GM12874 (cell line): ENCODE results near the gene CAMSAP1.

Experiments
- TF ChIP-seq, protein P1 (sequence below): IDR thresholded peaks from 2 replicates; pipeline ENCODE4 v1.5.1; 2011; ENCODE audit warnings: low read depth, mild to moderate bottlenecking, control low read depth, low read length, moderate library complexity; ENCODE audit not compliant: insufficient read depth

The CAMSAP1 gene

GRCh38 chr9:135759676-135760300, 147.6 kb downstream of the CAMSAP1 start:
- TF ChIP-seq, protein P1, sequence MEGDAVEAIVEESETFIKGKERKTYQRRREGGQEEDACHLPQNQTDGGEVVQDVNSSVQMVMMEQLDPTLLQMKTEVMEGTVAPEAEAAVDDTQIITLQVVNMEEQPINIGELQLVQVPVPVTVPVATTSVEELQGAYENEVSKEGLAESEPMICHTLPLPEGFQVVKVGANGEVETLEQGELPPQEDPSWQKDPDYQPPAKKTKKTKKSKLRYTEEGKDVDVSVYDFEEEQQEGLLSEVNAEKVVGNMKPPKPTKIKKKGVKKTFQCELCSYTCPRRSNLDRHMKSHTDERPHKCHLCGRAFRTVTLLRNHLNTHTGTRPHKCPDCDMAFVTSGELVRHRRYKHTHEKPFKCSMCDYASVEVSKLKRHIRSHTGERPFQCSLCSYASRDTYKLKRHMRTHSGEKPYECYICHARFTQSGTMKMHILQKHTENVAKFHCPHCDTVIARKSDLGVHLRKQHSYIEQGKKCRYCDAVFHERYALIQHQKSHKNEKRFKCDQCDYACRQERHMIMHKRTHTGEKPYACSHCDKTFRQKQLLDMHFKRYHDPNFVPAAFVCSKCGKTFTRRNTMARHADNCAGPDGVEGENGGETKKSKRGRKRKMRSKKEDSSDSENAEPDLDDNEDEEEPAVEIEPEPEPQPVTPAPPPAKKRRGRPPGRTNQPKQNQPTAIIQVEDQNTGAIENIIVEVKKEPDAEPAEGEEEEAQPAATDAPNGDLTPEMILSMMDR = no peak

DNA sequence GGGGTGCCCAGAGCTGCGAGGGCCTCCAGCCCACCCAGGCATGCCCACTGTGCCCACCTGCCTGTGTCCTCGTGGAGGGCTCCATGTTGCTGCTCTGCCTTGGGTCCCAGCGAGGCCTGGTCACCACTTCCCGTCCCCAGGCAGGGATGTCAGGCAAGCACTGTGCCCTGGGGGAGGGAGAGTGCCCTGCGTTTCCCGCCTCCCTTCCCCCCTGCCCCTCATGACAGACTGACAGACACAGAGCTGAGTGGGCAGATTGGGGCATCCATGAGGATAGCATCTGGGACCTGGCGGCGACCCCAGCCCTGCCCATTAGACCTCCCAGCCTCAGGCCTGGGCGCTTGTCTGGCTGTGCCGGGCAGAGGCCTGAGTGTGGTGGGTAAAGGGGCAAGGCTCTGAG, 148.5 kb downstream of the CAMSAP1 start:
- TF ChIP-seq, protein P1 = no peak
